ENCODE data around the gene CLK3.

GRCh38 chr15:74585857-74586256, 29.8 kb upstream of the CLK3 start:
- no peak for TF ChIP-seq CTCF (IDR thresholded peaks at IDR 0.05; ENCODE audit: insufficient read depth, low read length)
- TF ChIP-seq GABPA (IDR thresholded peaks at IDR 0.05; ENCODE audit: low read depth): no peak
- no peak for TF ChIP-seq POLR2AphosphoS5 (IDR thresholded peaks at IDR 0.05; ENCODE audit: low read depth)
- no peak for TF ChIP-seq REST (IDR thresholded peaks at IDR 0.05; ENCODE audit: insufficient replicate concordance, low read depth)

Data from HL-60 (cell line).